GM19468 (cell line): ENCODE data around the gene ANO7.

Experiments used
- ATAC-seq: cut with Tn5 transposase; IDR thresholded peaks from one replicate; pipeline ENCODE4 v1.9.1; 2021; ENCODE audit warnings: mild to moderate bottlenecking, moderate library complexity, moderate number of reproducible peaks; ENCODE audit not compliant: unreplicated experiment; ENCODE audit errors: extremely low read depth

Gene ANO7, protein sequence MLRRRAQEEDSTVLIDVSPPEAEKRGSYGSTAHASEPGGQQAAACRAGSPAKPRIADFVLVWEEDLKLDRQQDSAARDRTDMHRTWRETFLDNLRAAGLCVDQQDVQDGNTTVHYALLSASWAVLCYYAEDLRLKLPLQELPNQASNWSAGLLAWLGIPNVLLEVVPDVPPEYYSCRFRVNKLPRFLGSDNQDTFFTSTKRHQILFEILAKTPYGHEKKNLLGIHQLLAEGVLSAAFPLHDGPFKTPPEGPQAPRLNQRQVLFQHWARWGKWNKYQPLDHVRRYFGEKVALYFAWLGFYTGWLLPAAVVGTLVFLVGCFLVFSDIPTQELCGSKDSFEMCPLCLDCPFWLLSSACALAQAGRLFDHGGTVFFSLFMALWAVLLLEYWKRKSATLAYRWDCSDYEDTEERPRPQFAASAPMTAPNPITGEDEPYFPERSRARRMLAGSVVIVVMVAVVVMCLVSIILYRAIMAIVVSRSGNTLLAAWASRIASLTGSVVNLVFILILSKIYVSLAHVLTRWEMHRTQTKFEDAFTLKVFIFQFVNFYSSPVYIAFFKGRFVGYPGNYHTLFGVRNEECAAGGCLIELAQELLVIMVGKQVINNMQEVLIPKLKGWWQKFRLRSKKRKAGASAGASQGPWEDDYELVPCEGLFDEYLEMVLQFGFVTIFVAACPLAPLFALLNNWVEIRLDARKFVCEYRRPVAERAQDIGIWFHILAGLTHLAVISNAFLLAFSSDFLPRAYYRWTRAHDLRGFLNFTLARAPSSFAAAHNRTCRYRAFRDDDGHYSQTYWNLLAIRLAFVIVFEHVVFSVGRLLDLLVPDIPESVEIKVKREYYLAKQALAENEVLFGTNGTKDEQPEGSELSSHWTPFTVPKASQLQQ

DNA sequence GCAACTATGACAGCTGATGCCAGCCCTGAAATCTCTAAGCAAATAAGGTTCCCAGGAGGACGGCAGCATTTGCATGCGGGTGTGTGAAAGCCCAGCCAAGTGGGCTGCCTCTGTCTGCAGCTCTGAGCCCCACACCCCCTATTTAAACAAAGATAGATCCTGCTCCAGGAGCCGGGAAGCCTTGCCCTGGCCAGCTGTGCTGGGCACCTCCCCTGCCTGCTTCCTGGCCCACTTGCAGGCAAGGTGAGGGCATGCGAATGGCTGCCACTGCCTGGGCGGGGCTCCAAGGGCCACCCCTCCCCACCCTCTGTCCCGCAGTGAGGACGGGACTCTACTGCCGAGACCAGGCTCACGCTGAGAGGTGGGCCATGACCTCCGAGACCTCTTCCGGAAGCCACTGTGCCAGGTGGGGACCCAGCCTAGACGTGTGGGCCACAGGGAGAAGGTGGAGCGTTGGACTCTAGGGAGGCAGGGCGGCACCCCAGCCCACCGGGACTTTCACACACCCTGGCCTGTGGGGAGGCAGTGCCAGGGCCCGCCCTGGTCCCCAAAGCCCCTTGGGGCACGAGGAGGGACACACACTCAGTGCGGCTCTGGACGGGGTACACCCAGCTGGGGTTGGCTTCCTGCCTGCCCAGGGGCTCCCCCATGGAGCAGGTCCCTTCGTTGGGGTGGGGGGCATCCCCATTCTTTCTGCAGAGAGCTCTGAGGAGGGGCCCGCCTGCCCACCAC, at the start of gene ANO7:
Gene ANO7, plus strand, starts transcription at position 317 of the 732 bp plus-strand sequence. CDS start 1,387 bp downstream, outside the sequence.
- no peak for ATAC-seq

DNA sequence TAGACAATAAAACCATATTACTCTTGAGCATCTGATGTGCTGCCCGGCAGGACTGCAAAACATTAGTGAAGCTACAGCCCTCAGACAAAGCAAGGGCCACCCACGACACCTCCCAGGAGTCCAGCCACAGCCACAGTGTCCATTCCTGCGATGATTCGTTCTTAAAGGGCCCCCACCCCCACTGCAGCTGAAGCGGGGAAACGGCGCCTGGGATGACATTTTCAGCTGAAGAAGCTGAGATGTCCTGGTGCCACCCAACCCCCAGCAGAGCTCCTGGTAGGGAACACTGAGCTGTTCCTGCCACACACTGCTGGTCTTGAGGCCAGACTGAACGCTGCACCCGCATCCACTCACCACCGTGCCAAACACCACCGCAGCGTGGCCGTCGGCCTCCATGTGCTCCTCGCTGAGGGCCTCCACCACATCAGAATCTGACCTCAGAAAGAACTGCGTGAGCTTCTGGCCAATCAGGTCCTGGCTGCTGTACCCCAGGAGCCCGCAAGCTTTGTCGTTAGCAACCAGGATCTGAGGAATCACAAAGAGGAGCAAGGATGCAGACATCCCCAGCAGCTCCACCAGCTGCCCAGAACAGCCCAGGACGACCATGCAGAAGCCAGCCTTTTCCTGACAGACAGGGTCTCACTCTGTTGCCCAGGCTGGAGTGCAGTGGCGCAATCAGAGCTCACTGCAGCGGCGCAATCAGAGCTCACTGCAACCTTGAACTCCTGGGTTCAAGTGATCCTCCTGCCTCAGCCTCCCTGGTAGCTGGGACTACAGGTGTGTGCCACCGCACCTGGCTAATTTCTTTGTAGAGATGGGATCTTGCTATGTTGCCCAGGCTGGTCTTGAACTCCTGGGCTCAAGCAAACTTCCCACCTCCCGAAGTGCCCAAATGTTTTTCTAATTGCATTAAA, 48.7 kb upstream of the ANO7 start:
- no peak for ATAC-seq

DNA sequence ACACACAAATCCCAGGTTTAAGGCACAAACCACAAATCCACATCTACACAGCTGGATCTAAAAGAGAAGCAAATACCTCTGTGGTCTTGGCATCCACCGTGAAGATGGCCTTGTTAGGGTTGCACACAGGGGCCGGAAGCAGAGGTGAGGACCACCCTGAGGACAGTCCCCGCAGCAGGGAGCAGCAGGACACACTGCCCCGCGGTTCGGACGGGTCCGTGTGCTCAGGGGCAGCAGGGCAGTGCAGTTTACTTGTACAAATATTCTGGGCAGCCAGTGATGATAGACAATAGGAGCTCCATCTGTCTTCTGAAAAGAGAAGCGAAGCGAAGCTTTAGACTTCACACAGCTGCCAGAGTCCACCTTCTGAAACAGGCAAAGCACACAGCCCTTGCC, 48.0 kb upstream of the ANO7 start:
- ATAC-seq, result no peak

DNA sequence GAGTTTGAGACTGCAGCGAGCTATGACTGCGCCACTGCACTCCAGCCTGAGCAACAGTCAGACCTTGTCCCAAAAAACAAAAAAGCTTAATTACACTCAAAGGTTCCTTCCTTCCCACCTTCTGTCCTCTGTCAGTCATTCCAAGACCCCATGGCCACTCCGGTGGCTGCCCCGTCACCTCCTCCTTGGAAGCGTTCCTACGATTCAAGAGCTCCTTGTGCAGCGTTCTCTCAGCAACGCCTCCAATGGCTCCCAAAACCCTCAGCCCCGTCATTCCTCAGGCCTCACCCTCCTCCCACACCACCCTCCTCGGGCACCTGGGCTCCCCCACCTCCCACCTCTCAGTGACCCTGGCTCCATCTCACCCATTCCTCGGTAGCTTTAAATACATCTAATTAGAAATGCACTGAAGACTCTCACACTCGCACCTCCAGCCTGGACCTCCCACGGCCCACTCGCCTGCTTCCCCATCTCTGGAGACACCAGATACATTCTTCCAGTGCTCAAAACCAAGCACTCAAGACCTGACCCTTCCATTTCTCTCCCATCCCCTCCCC, 47.2 kb upstream of the ANO7 start:
- ATAC-seq, result no peak

DNA sequence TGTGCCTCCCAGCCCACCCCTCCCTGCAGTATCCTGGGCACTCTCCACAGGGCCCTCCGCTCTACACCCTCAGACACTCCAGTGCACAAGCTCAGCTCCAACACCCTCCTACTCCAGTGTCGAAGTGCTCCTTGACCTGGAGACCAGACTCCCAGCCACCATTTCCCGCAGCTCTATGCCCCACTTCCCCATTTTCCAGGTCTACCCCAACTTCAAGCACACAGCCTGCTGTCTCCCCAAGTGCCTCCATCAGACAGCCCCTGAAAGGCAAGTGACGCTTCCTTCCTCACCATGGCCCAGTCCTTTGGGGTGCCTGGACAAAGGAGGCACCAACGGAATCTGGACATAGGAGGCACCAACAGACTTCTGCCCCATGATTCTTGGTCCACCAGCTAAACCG, 46.4 kb upstream of the ANO7 start:
- no peak for ATAC-seq

DNA sequence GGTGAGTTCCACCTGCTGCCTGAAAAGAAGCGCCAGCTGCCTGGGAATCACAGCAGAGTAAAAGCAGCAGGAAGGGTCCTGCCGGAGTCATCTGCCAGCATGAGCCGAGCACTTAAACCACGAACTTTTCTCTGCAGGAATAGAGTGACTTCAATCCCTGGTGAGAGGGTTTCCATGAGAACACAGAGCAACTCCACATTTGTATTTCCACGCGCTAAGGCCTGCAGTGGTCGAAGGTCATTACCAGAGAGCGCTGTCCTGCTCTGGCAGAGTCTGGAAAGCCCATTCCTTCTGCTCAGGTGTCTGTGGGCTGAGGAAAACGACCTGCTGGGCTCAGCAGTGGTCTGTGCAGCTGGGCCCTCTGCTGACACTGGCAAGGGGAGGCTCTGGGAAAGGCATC, 45.9 kb upstream of the ANO7 start:
- no peak for ATAC-seq

DNA sequence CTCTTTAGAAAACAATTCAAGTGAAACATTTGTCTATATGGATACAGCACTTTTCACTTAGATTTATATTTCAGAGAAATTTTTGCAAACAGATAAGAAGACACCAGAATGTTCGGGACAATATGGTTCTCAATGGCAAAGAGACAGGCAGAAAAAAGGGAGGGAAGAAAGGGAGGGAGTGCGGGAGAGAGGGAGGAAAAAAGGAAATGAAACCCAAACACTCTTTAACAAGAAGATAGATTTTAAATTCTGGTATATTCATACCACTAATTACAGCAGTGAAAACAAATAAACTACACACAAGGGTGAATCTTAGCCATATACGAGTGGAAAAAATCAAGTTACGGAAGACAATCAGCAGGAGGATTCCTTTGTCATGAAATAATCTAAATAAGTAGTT, 42.2 kb upstream of the ANO7 start:
- ATAC-seq, result no peak

DNA sequence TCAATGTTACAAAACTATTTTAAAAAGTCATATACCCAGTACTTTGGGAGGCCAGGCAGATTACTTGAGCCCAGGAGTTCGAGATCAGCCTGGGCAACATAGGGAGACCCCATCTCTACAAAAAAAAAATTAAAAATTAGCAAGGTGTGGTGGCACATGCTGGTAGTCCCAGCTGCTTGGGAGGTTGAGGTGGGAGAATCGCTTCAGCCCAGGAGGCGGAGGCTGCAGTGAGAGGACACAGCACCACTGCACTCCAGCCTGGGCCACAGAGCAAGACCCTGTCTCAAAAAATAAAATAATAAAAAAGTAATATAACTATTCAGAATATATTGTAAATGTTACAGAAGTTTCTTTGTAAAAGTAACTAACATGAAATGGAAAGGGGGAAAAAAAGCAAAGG, 41.1 kb upstream of the ANO7 start:
- no peak for ATAC-seq

DNA sequence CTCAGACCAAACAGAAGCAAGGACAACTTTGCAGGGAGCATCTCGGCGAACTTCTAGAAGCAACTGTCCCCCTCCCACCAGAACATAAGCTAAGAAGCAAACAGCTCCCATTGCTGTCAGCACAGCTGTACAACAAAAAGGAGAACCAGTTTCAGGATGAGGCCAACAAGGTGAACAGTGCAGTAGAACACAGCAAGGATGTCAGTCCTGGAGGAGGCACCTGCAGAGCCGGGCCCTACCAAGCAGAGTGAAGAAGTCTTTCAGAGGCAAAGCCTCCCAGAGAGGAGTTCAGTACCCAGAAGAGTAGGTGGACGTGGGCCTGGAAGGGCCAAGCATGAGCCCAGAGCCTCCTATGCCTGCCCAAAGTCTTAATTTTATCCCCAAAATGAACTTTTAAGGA, 40.2 kb upstream of the ANO7 start:
- ATAC-seq, result no peak

DNA sequence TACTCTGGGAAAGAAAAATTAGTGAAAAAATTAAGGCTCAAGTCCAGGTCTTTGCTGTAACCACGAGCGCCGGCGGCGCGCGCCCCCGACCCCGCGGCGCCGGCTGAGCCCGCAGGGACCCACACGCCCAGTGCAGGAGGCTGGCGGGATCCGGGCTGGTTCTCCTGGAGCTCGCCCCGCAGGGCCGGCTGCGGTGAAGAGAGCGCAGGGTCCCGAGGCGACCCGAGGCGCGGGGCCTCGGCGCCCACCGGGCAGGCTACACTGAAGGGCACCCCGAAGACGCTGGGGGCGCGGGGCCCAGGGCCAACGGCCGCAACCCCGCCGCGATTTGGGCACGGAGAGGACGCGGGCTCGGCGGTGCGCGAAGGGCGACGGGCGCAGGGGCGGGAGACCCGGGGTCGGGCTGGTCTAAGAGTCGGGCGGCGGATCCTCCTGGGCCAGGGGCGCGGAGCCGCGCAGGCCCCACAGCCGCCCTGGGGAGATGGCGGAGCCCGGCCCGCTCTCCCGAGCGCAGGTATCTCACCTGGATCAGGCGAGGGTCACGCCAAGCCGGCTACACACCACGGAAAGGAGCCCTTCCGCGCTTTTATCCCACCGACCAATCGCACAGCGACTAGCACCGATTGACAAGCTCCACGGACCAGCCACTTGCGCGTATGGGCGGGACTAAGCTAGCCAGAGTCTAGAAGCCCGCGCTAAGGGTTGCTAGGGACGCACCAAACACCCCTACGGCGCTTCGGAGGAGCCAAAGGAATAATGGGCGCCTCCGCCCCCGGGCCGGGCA, 39.4 kb upstream of the ANO7 start, which contains the start of gene PASK:
Gene PASK, minus strand, starts transcription at position 582 of the 784 bp plus-strand sequence. CDS start 6,440 bp downstream, outside the sequence.
- peak; percentile 61 for ATAC-seq

DNA sequence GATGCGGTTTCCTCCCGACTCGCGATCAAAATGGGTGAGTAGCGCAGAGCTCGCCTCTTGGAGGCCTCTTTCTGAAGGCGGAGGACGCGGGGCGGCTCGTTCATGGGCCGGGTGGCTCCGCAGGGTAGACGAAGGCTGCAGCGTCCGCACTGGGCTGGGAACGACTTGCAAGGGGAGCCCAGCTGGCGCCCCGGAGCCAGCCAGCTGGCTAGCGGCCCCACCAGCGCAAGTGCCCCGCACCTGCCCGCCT, 38.9 kb upstream of the ANO7 start:
- ATAC-seq, result no peak

DNA sequence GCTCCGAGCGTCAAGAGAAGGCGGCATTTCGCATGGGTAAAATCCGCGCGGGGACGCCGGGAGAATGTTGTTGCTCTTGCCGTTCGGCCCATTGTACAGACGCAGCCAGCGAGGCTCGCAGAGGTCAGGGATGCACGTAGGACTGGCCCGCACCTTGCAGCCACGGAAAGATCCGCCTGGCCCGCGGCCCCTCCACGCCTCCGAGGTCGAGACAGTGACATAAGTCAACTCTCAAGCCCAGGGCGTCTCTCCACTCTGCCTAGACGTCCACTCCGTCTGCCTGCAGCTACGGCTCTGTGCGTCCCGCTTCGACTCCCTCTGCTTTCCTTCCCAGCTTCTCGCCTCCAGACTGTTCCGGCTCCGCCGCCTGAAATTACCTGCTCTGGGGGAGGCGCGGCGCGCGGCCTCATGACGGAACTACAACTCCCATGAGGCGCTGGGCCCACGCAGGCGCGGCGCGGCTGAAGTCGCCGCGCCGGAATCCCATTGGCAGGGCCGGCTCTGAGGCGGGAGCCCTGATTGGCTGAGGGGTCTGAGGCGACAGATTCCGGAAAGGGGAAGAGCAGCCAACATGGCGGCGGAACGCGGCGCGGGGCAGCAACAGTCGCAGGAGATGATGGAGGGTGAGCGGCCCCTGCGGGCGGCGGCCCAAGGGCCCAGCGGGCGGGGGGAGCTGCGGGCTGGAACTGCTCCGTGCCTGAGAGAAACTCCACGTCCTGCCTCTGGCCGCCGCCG, 38.4 kb upstream of the ANO7 start, which contains the start of gene PPP1R7:
Gene PPP1R7, plus strand, starts transcription at position 543 of the 735 bp plus-strand sequence. Its CDS starts 29 bp downstream, at position 572.
- ATAC-seq, result peak; percentile 57

DNA sequence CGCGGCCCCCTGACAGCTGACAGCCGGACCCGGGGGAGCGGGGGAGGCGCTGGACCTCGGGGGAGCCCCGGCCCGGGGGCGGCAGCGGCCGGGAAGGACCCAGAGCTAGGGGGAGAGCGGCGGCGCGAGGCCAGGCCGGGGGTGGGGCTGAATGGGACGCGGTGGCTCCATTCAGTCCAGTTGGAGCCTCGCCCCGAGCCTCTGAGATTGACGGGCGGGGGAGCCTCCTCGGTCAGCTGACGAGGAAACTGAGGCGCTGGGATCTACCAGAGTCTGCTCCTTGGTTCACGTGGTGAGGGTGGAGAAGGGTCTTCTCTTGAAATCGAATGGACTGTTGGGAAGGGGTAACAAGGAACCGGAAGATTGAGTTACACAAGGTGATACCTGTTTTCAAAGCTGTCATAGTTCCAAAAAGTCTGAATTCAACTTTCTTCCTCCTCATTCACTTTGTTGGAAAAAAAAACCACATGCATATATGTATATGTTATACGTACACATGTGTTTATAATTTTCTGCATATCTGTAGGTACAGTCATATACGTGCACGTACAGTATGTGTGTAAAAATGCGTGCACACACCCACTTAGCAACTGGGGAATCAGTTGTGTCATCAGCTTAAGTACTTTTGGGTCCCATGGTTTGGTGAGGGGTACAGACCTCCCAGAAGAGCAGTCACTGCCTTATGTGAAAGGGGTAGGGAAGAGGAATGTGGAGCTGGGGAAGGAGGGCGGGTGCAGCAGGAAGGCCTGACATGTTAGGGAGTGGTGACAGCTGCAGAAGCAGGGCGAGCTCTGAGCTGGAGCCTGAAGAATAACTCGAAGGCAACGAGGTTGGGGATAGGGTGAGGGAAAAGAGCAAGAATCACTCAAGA, 37.6 kb upstream of the ANO7 start:
- ATAC-seq, result no peak

DNA sequence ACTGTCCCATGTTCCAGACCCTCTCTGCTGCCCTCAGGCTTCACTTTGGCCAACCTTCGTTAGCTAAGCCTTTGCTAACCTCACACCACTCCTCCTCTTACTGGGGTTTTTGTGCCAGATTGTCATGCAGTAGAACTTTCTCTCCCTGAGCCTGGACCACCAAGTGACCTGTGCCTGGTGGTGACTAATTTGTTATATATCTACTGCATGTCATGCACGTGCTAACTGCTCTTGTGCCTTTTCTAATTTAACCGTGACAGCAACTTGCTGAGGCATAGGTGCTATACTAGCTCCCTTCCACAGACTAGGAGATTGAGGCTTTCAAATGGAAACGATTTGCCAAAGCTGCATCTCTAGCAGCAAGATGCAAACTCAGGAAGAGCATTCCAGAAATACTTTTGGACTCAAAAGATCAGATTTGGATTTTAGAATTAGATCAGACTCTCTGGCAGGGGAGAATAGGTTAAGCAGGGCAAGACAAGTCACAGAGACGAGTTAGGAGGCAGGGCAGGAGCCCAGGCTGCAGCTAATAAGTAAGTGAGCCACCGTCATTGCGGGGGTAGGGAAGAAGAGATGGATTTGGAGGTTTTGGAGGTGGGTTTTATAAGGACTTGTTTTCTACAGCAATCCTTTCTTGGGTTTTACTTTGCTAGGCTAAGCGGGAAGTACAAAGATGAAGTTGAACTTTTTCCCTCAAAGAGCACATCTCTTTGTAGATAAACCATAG, 36.4 kb upstream of the ANO7 start:
- ATAC-seq, result no peak

DNA sequence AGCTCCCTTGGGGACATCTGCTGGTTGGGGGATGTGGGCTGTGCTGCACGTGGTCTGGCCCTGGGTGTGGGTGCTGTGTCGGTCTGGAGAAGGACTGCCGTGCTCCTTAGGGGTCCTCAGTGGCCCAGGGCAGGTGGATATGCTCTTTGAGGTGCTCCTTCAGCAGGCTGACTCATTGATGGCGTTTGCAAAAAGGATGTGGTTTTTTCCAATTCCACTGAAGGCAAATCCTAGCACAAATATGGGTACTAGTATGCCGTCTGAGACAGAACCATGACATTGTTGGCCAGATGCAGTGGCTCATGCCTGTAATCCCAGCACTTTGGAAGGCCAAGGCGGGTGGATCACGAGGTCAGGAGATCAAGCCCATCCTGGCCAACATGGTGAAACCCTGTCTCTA, 34.9 kb upstream of the ANO7 start:
- no peak for ATAC-seq

DNA sequence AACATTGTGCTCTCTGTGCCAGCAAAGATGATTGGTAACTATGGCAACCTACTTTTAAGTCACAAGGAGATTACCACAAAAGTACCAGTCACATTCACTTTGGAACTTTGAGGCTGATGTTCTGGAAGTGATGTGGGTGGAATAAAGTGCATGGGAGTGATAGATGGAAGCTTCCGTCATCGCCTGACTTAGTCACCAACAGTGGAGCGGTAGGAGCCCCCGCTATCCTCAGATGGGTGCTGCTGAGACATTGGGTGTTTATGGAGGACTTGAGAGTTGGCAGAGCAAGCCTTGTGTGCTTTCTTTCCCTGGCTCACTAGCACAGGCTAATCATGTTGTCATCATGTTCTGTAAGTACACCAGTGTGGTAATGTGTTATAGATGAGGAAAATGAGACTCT, 33.6 kb upstream of the ANO7 start:
- no peak for ATAC-seq
